Mucosa of rectum (tissue), 2 donors: Measurements from ENCODE around the gene KLHL26.

ENCODE experiments used
- H3K27ac ChIP-seq, 2 donors: one replicate each; pipeline ENCODE4 v1.7.0; 2013; ENCODE audit warnings: inconsistent platforms in 2 of 2, low read depth in 2 of 2, low read length in 2 of 2
- H3K27me3 ChIP-seq, 2 donors: one replicate each; pipeline ENCODE4 v1.7.0; 2013; ENCODE audit warnings: low read length in 2 of 2; ENCODE audit not compliant: control insufficient read depth in 2 of 2, insufficient read depth in 2 of 2
- H3K36me3 ChIP-seq, 2 donors: one replicate each; pipeline ENCODE4 v1.7.0; 2013; ENCODE audit warnings: low read length in 2 of 2; ENCODE audit not compliant: control insufficient read depth in 2 of 2, insufficient read depth in 2 of 2
- H3K4me1 ChIP-seq, 2 donors: one replicate each; pipeline ENCODE4 v1.7.0; 2013; ENCODE audit warnings: low read length in 2 of 2, mild to moderate bottlenecking in 1 of 2; ENCODE audit not compliant: control insufficient read depth in 2 of 2, insufficient read depth in 2 of 2
- H3K4me3 ChIP-seq, 2 donors: one replicate each; pipeline ENCODE4 v1.7.0; 2013; ENCODE audit warnings: low read length in 2 of 2
- H3K9ac ChIP-seq, 2 donors: one replicate each; pipeline ENCODE4 v1.7.0; 2013; ENCODE audit warnings: low read length in 2 of 2, low read depth in 1 of 2, mild to moderate bottlenecking in 1 of 2
- H3K9me3 ChIP-seq, 2 donors: one replicate each; pipeline ENCODE4 v1.7.0; 2013; ENCODE audit warnings: low read length in 2 of 2; ENCODE audit not compliant: control insufficient read depth in 2 of 2
- donor health status: healthy.
- donor health status: Normal muscosa, but diverticular disease.

Gene KLHL26

GRCh38 chr19:18649371-18650020 lies 12.7 kb downstream of the KLHL26 start:
- no peaks in the 10 kb centered on the region for H3K9me3 ChIP-seq
- no peaks in the 10 kb centered on the region for H3K27me3 ChIP-seq
- no peaks in the 10 kb centered on the region for H3K36me3 ChIP-seq
- peak overlapping the region; percentile 71 for H3K27ac ChIP-seq
- peak overlapping the region in 1 of 2 donors; percentile 9 for H3K4me3 ChIP-seq
- peaks cover 12 to 13% of the 10 kb centered on the region in 2 donors for H3K4me1 ChIP-seq
- H3K9ac ChIP-seq = peak overlapping the region in 1 of 2 donors; percentile 14

GRCh38 chr19:18650021-18650390 lies 13.2 kb downstream of the KLHL26 start:
- H3K9me3 ChIP-seq = no peaks in the 10 kb centered on the region
- H3K4me1 ChIP-seq = peaks cover 12 to 13% of the 10 kb centered on the region in 2 donors
- H3K4me3 ChIP-seq = peak overlapping the region in 1 of 2 donors; percentile 9

DNA sequence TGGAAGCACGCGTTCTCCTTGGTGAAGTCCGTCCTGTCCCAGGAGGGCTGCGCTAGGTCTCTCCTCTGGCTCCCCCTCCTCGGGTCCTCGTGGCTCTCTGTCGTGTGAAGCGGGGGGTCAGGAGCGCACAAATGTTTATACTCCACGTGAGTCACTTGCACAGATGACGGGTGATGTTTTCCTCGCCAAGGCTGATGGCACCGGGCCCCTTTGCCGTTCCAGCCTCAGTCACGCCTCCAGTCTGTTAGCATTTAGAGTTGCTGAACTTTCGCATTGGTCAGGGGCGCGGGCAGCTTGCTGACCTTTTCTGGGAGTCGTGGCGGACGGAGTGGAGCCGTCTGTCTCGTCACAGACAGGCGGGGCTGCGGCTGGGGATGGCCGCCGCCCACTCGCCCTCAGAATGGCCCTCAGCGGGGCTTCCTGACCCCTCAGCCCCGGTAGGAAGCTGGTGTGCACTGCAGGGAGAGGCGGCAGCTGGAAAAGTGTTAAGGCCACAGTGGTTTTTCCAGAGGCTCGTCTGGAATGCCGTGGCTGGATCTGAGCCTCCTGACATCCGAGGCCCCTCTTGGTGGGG lies 13.7 kb downstream of the KLHL26 start:
- no peaks in the 10 kb centered on the region for H3K9me3 ChIP-seq
- H3K4me1 ChIP-seq = peaks cover 12 to 13% of the 10 kb centered on the region in 2 donors
- no peaks in the 10 kb centered on the region for H3K27me3 ChIP-seq
- H3K27ac ChIP-seq = peak overlapping the region; percentile 71
- H3K9ac ChIP-seq = peak overlapping the region in 1 of 2 donors; percentile 14
- H3K36me3 ChIP-seq = no peaks in the 10 kb centered on the region
- peak overlapping the region in 1 of 2 donors; percentile 9 for H3K4me3 ChIP-seq

More at GRCh38 chr19:18650021-18650390, 13.2 kb downstream of the KLHL26 start:
- H3K27me3 ChIP-seq = no peaks in the 10 kb centered on the region
- H3K36me3 ChIP-seq = no peaks in the 10 kb centered on the region
- H3K27ac ChIP-seq = peak overlapping the region; percentile 71
- H3K9ac ChIP-seq = peak overlapping the region in 1 of 2 donors; percentile 17

- H3K27ac ChIP-seq = peak overlapping the region in 1 of 2 donors; percentile 71
These were observed 14.5 kb downstream of the KLHL26 start for GRCh38 chr19:18651300-18651699.

DNA sequence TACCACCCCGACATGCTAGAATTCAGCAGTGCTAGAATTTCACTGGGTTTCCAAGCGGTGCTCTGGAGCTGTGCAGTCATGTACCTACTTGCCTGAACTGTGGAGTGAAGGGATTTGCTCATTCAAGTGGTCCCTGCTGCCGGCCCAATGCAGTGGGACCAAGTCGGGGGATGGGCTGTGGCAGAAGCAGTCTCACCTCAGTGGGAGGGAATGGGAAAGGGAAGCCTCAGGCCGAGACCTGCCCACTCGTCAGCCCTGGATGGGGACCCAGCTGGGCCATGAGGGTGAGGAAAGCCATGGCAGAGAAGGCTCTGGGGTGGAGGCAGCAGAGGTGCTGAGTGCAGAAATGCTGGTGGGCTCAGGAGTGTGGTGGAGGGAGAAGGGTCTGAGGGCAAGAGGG lies 14.9 kb downstream of the KLHL26 start:
- Histone ChIP-seq H3K9ac (no peak overlapping the region), H3K9me3 (no peaks in the 10 kb centered on the region), H3K4me3 (no peak overlapping the region), H3K27me3 (no peaks in the 10 kb centered on the region), H3K4me1 (peaks cover 12 to 13% of the 10 kb centered on the region in 2 donors), H3K27ac (no peak overlapping the region), H3K36me3 (no peaks in the 10 kb centered on the region)

More at GRCh38 chr19:18651300-18651699, 14.5 kb downstream of the KLHL26 start:
- no peaks in the 10 kb centered on the region for H3K36me3 ChIP-seq
- H3K4me1 ChIP-seq = peaks cover 12 to 13% of the 10 kb centered on the region in 2 donors
- no peaks in the 10 kb centered on the region for H3K27me3 ChIP-seq
- H3K9me3 ChIP-seq = no peaks in the 10 kb centered on the region
- H3K9ac ChIP-seq = no peak overlapping the region
- H3K4me3 ChIP-seq = no peak overlapping the region

DNA sequence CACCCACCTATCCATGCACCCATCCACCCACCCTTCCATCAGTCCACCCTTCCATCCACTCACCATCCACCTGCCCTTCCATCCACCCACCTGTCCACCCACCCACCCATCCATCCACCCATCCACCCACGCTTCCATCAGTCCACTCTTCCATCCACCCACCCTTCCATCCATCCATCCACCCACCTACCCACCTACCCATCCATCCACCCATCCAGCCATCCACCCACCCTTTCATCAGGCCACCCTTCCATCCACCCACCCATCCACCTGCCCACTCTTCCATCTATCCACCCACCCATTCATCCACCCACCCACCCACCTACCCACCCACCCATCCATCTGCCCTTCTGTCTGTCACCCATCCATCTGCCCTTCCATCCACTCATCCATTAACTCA lies 17.0 kb downstream of the KLHL26 start:
- Histone ChIP-seq H3K36me3 (no peaks in the 10 kb centered on the region), H3K4me1 (peaks cover 7 to 10% of the 10 kb centered on the region in 2 donors), H3K27ac (no peak overlapping the region), H3K4me3 (no peak overlapping the region), H3K9ac (no peak overlapping the region), H3K9me3 (no peaks in the 10 kb centered on the region), H3K27me3 (no peaks in the 10 kb centered on the region)

DNA sequence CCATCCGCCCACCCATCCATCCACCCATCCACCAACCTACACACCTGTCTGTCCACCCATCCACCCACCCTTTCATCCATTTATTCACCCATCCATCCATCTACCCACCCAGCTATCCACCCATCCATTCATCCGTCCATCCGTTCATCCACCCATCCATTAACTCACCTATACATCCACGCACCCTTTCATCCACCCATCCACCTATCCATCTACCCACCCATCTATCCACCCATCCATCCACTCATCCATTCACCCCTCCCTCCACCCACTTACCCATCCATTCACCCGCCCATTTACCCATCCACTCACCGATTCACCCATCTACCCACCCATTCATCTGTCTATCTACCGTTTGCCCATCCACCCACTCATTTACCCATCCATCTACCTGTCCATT lies 17.6 kb downstream of the KLHL26 start:
- Histone ChIP-seq H3K27ac (no peak overlapping the region), H3K36me3 (no peaks in the 10 kb centered on the region), H3K4me3 (no peak overlapping the region), H3K27me3 (no peaks in the 10 kb centered on the region), H3K9me3 (no peaks in the 10 kb centered on the region), H3K9ac (no peak overlapping the region), H3K4me1 (peaks cover 2 to 4% of the 10 kb centered on the region in 2 donors)

DNA sequence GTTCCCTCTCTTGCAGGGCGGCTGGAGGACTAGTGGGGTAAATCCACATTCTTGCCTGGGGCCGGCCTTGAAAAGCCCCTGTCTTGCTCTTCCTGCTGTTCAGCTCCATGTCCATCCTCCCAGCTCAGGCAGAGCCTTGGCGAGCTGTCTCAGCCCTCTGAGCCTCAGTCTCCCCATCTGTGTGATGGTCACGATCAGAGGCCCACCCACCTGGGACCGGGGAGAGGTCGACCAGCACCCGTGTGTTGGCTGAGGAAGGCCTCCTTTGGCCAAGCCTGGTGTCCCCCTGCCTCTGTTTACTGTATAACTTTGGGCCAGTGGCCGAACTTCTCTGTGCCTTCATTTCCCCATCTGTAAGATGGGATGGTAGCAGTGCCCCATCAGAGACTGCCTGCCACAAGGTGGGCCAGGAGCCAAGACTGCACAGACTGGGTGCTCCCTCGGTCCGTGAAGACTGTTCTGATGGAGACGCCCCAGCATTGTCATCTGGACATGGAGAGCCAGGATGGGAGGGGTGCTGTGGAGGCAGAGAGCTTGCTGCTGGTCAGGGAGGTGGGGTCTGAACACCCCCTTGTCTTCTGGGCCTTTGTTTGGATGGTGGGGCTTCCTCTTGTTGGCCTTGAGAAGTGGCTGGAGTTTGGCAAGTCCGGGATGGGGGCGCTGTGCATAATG lies 18.5 kb downstream of the KLHL26 start:
- H3K9me3 ChIP-seq = no peaks in the 10 kb centered on the region
- H3K4me1 ChIP-seq = peaks cover 0 to 5% of the 10 kb centered on the region in 2 donors
- no peak overlapping the region for H3K27ac ChIP-seq
- H3K36me3 ChIP-seq = no peaks in the 10 kb centered on the region
- H3K27me3 ChIP-seq = no peaks in the 10 kb centered on the region
- no peak overlapping the region for H3K4me3 ChIP-seq
- no peak overlapping the region for H3K9ac ChIP-seq

DNA sequence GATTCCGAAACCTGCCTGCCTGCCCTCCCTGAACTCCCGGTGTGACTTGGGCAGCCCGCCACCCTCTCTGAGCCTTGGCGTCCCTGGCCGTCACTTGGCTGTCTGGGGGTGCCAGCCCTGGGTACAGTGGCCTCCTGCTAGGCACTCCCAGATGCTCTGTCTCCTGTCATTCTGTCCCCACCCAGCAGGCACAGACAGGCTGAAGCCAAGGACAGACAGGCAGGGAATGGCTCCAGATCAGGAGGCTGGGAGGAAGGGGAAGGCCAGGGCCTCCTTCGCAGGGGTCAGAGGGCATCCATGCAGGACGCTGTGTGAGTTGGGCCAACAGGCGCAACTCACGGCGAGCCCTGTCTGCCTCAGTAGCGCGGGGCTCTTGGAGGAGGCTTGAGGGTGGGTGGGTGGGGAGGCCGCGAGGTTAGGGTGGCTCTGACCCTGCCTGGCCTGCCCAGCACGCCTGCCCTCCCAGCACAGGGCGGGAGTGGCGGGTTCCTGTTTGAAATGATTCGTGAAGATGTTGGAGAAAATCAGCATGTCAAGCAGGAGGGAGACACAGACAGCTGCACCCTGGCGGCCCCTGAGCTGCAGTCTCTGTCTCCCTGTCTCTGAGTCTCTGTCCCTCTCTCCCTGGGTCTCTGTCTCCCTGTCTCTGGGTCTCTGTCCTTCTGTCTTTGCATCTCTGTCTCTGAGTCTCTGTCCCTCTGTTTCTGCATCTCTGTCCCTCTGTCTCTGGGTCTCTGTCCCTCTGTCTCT lies 19.7 kb downstream of the KLHL26 start:
- Histone ChIP-seq H3K4me3 (no peak overlapping the region), H3K4me1 (peaks cover 0 to 5% of the 10 kb centered on the region in 2 donors), H3K36me3 (no peaks in the 10 kb centered on the region), H3K9me3 (no peaks in the 10 kb centered on the region), H3K27ac (no peak overlapping the region), H3K27me3 (no peaks in the 10 kb centered on the region), H3K9ac (no peak overlapping the region)
